GM12878 (cell line): Measurements from ENCODE around the gene TESK1. TPM values are rescaled to one million over a fixed set of nuclear protein-coding genes. Genes with fewer than 3 reads are reported as not detected.
A peak's percentile ranks its signal among the peaks of the same experiment; 100 is the strongest.

ENCODE experiments used
- ATF3 ChIP-seq: IDR thresholded peaks from 2 replicates; pipeline ENCODE4 v1.6.1; 2011; ENCODE audit warnings: low read depth, mild to moderate bottlenecking, low read length, moderate library complexity, borderline replicate concordance; ENCODE audit errors: extremely low read depth
- BCLAF1 ChIP-seq: fragments of 450-650 bp; IDR thresholded peaks from 2 replicates; pipeline ENCODE4 v1.6.1; 2017; ENCODE audit warnings: antibody characterized with exemption, mild to moderate bottlenecking, moderate library complexity
- CBX5 ChIP-seq: sonication (generic); IDR thresholded peaks from 2 replicates; pipeline ENCODE4 v1.6.1; 2016; ENCODE audit warnings: low read depth, moderate library complexity, mild to moderate bottlenecking, inconsistent platforms
- E4F1 ChIP-seq: fragments of 450-650 bp; IDR thresholded peaks from 2 replicates; pipeline ENCODE4 v1.6.1; 2018; ENCODE audit warnings: borderline replicate concordance, mild to moderate bottlenecking; ENCODE audit not compliant: partially characterized antibody
- IRF5 ChIP-seq: fragments of 450-650 bp; IDR thresholded peaks from 2 replicates; pipeline ENCODE4 v1.6.1; 2017; ENCODE audit warnings: borderline replicate concordance
- MLLT1 ChIP-seq: fragments of 450-650 bp; IDR thresholded peaks from 2 replicates; pipeline ENCODE4 v1.6.1; 2016; ENCODE audit warnings: mild to moderate bottlenecking
- MXI1 ChIP-seq: fragments of 150-350 bp; IDR thresholded peaks from 2 replicates; pipeline ENCODE4 v1.6.1; 2011; ENCODE audit warnings: low read depth, mild to moderate bottlenecking, inconsistent platforms, low read length, improper control_type of control experiment
- NFXL1 ChIP-seq: fragments of 450-650 bp; IDR thresholded peaks from 2 replicates; pipeline ENCODE4 v1.6.1; 2017; ENCODE audit warnings: antibody characterized with exemption, mild to moderate bottlenecking, borderline replicate concordance
- PKNOX1 ChIP-seq: fragments of 450-650 bp; IDR thresholded peaks from 2 replicates; pipeline ENCODE4 v1.6.1; 2016; ENCODE audit warnings: mild to moderate bottlenecking
- POU2F2 ChIP-seq: IDR thresholded peaks from 3 replicates; pipeline ENCODE4 v1.6.1; 2011; ENCODE audit warnings: low read depth, mild to moderate bottlenecking, low read length, borderline replicate concordance
- RAD21 ChIP-seq: IDR thresholded peaks from 2 replicates; pipeline ENCODE4 v1.6.1; 2011; ENCODE audit warnings: mild to moderate bottlenecking, low read depth, low read length, moderate library complexity; ENCODE audit not compliant: insufficient read depth
- RBBP5 ChIP-seq: fragments of 200-600 bp; sonication (generic); conservative IDR thresholded peaks from 2 replicates; pipeline ENCODE4 v1.6.1; 2016
- SMC3 ChIP-seq: IDR thresholded peaks from 2 replicates; pipeline ENCODE4 v1.6.1; 2011; ENCODE audit warnings: low read length, improper control_type of control experiment, borderline replicate concordance
- TBL1XR1 ChIP-seq: IDR thresholded peaks from 2 replicates; pipeline ENCODE4 v1.6.1; 2012; ENCODE audit warnings: low read depth, low read length, improper control_type of control experiment
- USF1 ChIP-seq: IDR thresholded peaks from 2 replicates; pipeline ENCODE4 v1.6.1; 2011; ENCODE audit warnings: borderline replicate concordance, low read depth, mild to moderate bottlenecking, moderate library complexity, mixed read lengths, low read length; ENCODE audit not compliant: insufficient read depth; ENCODE audit errors: extremely low read length
- ZBED1 ChIP-seq: IDR thresholded peaks from 2 replicates; pipeline ENCODE4 v1.6.1; 2016; ENCODE audit warnings: borderline replicate concordance
- ZSCAN29 ChIP-seq: fragments of 450-650 bp; IDR thresholded peaks from 2 replicates; pipeline ENCODE4 v1.6.1; 2017; ENCODE audit warnings: mild to moderate bottlenecking, moderate library complexity
- polyA plus RNA-seq, 11 experiments: library from polyadenylated mRNA; depleted of rRNA in 4 of 11; unstranded in 6 of 11; stranded (reverse) in 5 of 11; fragments of >200 nt; fragmentation: Nextera tagmentation in 4 of 11; fragmentation: Illumina TruSeq in 1 of 11; extraction: Ambion mirVana in 4 of 11; extraction: Trizol in 1 of 11; gene quantifications; 1 replicate in 1 of 11; 2 replicates in 10 of 11; pipeline versions ENCODE4 v1.2.1 to v1.2.3, GENCODE V29; 2011 to 2016; ENCODE audit warnings: inconsistent platforms in 2 of 11, missing spikeins in 2 of 11, low read depth in 1 of 11
- total RNA-seq, 4 experiments: library from RNA; depleted of rRNA in 3 of 4; stranded (reverse); fragments of >200 nt in 3 of 4; fragmentation: Illumina TruSeq in 1 of 4; extraction: Trizol in 1 of 4; gene quantifications; 2 replicates each; pipeline versions ENCODE4 v1.2.1 to v1.2.3, GENCODE V29; 2013 to 2021

Gene TESK1
- total and polyA plus RNA-seq, 10 of the 15 experiments (the other 5 are each of a cell fraction or from before 2014, with no cell fraction given), result 0.16 to 19.5 (median 7.9) TPM; not detected in 1

- TF ChIP-seq IRF5, result no peak
- peak; percentile 79 for TF ChIP-seq RAD21
- TF ChIP-seq CBX5, result no peak
- TF ChIP-seq E4F1, result no peak
- TF ChIP-seq ZBED1, result no peak
- no peak for TF ChIP-seq TBL1XR1
- peak; percentile 50; the same call in 1 of the 3 replicates for TF ChIP-seq POU2F2
- TF ChIP-seq MLLT1, result peak; percentile 55
- no peak for TF ChIP-seq USF1
- no peak for TF ChIP-seq NFXL1
- TF ChIP-seq PKNOX1, result no peak
- peak; percentile 58 for TF ChIP-seq SMC3
- TF ChIP-seq RBBP5, result no peak
- TF ChIP-seq ATF3, result peak; percentile 22; the same call in 1 of the 2 replicates
- no peak for TF ChIP-seq BCLAF1
- TF ChIP-seq MXI1, result peak; percentile 39; the same call in 1 of the 2 replicates
- no peak for TF ChIP-seq ZSCAN29
Measured at GRCh38 chr9:35646533-35647265, 41.6 kb downstream of the TESK1 start (continued).
